ENCODE measurements around the gene DNAJC28.

DNAJC28 gene, protein sequence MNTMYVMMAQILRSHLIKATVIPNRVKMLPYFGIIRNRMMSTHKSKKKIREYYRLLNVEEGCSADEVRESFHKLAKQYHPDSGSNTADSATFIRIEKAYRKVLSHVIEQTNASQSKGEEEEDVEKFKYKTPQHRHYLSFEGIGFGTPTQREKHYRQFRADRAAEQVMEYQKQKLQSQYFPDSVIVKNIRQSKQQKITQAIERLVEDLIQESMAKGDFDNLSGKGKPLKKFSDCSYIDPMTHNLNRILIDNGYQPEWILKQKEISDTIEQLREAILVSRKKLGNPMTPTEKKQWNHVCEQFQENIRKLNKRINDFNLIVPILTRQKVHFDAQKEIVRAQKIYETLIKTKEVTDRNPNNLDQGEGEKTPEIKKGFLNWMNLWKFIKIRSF

DNA sequence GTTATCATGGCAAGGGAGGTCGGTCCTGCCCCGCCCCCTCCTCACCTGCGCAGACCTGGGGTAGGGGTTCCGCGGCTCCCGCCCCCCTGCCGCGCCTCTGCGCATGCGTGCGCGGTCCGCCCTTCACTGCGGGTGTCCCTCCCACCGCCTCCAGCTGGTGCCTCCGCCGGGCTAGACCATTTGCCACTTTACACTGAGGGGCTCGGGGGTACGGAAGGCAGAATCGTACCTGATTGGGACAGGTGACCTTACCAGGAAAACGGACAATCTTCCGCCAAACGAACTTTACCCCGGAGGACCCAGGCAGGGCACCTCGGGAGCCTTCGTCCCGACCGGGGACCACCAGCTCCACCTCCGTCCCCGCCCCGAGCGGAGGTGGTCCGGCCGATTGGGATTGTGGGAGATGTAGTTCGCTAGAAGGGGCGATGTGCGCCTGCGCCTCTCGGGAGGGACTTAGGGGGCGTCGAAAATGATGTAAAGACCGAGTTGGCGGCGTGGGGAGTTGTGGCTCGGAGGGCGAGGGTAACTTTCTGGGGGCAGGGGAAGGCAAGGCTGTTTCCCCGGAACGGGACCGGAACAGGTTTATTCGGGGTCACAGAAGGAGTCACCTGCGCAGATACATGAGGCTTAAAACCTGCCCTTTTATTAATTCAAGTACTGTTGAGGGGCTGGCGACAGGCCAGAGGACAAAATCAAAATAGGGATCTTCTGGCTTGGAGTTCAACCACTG lies at the start of gene DNAJC28:
Gene DNAJC28, minus strand, starts transcription at position 344 of the 730 bp plus-strand sequence. CDS start 2,323 bp downstream, outside the sequence.
- Histone ChIP-seq H3K36me3 (ENCODE audit: control insufficient read depth, insufficient read depth, low read length) (peaks cover 2% of the 10 kb centered on the region), H3K4me1 (ENCODE audit: control insufficient read depth, insufficient read depth, low read length) (peaks cover 6% of the 10 kb centered on the region), H3K4me3 (ENCODE audit: low read depth, low read length) (peak within 1 kb of the TSS; percentile 97), H3K27me3 (ENCODE audit: control insufficient read depth, insufficient read depth, low read length) (no peaks in the 10 kb centered on the region), H3K9me3 (ENCODE audit: control insufficient read depth, insufficient read depth, low read length) (no peaks in the 10 kb centered on the region), H3K9ac (ENCODE audit: low read depth, low read length) (peak within 1 kb of the TSS; percentile 84)

DNA sequence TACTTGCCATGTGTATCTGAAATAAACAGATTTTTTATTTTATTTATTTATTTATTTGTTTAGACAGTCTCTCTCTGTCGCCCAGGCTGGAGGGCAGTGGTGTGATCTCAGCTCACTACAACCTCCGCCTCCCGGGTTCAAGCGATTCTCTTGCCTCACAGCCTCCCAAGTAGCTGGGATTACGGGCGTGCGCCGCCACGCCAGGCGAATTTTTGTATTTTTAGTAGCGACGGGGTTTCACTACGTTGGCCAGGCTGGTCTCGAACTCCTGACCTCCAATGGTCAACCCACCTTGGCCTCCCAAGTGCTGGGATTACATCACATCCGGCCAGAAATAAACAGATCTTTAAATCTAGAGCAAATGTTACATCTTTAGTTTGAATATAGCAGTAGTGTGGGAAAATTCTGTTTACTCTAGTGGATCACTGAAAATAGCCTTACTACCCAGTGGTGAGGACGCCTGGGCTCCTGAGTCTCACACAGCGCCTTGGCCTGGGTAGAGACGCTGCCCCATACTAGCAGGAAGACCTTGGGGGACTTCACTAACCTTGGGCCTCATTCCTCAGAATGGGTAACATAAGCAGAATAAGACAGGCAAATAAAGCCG lies 49.7 kb upstream of the DNAJC28 start:
- H3K9me3 ChIP-seq (ENCODE audit: control insufficient read depth, insufficient read depth, low read length): no peaks in the 10 kb centered on the region
- no peaks in the 10 kb centered on the region for H3K27me3 ChIP-seq (ENCODE audit: control insufficient read depth, insufficient read depth, low read length)
- peak overlapping the region; percentile 98 for H3K4me3 ChIP-seq (ENCODE audit: low read depth, low read length)
- H3K4me1 ChIP-seq (ENCODE audit: control insufficient read depth, insufficient read depth, low read length): peaks cover 8% of the 10 kb centered on the region
- peaks cover 25% of the 10 kb centered on the region for H3K36me3 ChIP-seq (ENCODE audit: control insufficient read depth, insufficient read depth, low read length)
- H3K9ac ChIP-seq (ENCODE audit: low read depth, low read length): peak overlapping the region; percentile 70

DNA sequence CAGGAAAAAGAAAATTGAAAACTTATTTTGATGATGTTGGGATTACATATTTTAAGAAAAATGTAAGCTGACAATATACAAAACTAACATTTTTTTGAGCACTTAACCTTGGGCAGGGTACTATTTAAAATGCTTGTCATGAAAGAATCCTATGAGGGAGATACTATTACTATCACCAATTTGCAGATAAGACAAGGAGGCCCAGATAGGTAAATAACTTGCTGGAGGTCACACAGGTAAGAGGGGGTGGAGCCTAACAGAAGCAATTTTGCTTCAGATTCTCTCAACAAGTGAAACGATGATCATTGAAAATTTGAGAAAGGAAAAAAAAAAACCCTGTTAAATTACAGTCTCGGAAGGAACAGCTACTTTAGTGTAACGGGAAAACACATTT lies 49.2 kb upstream of the DNAJC28 start:
- Histone ChIP-seq H3K9me3 (ENCODE audit: control insufficient read depth, insufficient read depth, low read length) (no peaks in the 10 kb centered on the region), H3K4me3 (ENCODE audit: low read depth, low read length) (peak overlapping the region; percentile 98), H3K27me3 (ENCODE audit: control insufficient read depth, insufficient read depth, low read length) (no peaks in the 10 kb centered on the region), H3K9ac (ENCODE audit: low read depth, low read length) (no peak overlapping the region), H3K4me1 (ENCODE audit: control insufficient read depth, insufficient read depth, low read length) (peaks cover 8% of the 10 kb centered on the region), H3K36me3 (ENCODE audit: control insufficient read depth, insufficient read depth, low read length) (peaks cover 27% of the 10 kb centered on the region)

DNA sequence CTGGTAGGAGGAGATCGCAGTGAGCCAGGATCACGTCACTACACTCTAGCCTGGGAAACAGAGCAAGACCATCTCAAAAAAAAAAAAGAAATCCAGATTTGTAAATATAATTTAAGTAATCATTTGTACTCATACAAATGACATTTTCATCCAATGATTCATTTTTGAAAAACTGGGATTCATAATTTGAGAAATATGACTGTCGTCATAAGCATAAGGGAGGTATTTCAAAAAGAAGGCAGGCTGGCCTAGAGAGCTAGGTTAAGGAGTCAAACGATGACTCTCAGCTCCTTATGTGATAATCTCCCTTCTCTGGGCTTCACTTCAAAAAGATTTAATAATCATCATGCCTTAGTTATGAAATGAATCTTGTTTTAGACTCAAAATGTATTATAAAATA lies 48.1 kb upstream of the DNAJC28 start:
- Histone ChIP-seq H3K4me1 (ENCODE audit: control insufficient read depth, insufficient read depth, low read length) (peaks cover 5% of the 10 kb centered on the region), H3K36me3 (ENCODE audit: control insufficient read depth, insufficient read depth, low read length) (peaks cover 34% of the 10 kb centered on the region), H3K9me3 (ENCODE audit: control insufficient read depth, insufficient read depth, low read length) (no peaks in the 10 kb centered on the region), H3K4me3 (ENCODE audit: low read depth, low read length) (no peak overlapping the region), H3K27me3 (ENCODE audit: control insufficient read depth, insufficient read depth, low read length) (no peaks in the 10 kb centered on the region), H3K9ac (ENCODE audit: low read depth, low read length) (no peak overlapping the region)

DNA sequence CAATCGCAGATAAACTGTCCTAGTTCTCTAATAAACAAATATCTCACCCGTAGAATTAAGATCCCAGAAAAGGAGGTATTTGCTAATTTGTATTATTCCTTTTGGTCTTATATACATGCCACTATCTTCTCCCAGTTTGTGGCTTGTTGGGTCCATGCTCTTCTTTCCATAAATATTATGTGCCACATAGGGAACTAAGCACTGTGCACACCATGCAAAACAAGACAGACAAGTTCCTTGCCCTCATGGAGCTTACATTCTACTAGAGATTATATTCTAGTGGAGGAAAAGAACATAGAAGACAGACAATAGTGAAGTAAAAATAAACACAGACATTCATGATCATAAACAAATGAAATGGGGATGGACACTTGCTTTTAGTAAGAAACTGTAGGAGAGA lies 45.7 kb upstream of the DNAJC28 start:
- Histone ChIP-seq H3K4me3 (ENCODE audit: low read depth, low read length) (no peak overlapping the region), H3K9me3 (ENCODE audit: control insufficient read depth, insufficient read depth, low read length) (no peaks in the 10 kb centered on the region), H3K27me3 (ENCODE audit: control insufficient read depth, insufficient read depth, low read length) (no peaks in the 10 kb centered on the region), H3K4me1 (ENCODE audit: control insufficient read depth, insufficient read depth, low read length) (peaks cover 5% of the 10 kb centered on the region), H3K9ac (ENCODE audit: low read depth, low read length) (no peak overlapping the region), H3K36me3 (ENCODE audit: control insufficient read depth, insufficient read depth, low read length) (peaks cover 47% of the 10 kb centered on the region)

DNA sequence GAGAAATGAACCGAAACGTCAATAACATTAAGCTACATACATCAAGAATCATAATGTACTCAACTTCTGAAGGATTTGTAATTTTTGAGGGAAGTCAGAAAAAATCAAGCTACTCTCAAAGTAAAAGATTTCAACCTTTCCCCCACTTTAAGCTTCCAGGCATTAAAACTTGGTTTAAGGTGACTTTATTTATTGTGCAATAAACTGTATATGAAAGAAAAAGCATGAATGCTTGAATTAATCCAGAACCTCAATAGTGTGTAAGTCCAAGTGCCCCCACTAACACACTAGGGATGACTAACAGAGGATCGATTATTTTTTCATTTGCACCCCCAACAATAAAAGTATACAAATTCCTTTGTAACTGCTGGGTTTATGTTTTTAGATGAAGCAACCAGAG lies 39.5 kb upstream of the DNAJC28 start:
- H3K9ac ChIP-seq (ENCODE audit: low read depth, low read length): no peak overlapping the region
- no peaks in the 10 kb centered on the region for H3K27me3 ChIP-seq (ENCODE audit: control insufficient read depth, insufficient read depth, low read length)
- H3K36me3 ChIP-seq (ENCODE audit: control insufficient read depth, insufficient read depth, low read length): peaks cover 48% of the 10 kb centered on the region
- no peaks in the 10 kb centered on the region for H3K9me3 ChIP-seq (ENCODE audit: control insufficient read depth, insufficient read depth, low read length)
- H3K4me3 ChIP-seq (ENCODE audit: low read depth, low read length): no peak overlapping the region
- H3K4me1 ChIP-seq (ENCODE audit: control insufficient read depth, insufficient read depth, low read length): no peaks in the 10 kb centered on the region

DNA sequence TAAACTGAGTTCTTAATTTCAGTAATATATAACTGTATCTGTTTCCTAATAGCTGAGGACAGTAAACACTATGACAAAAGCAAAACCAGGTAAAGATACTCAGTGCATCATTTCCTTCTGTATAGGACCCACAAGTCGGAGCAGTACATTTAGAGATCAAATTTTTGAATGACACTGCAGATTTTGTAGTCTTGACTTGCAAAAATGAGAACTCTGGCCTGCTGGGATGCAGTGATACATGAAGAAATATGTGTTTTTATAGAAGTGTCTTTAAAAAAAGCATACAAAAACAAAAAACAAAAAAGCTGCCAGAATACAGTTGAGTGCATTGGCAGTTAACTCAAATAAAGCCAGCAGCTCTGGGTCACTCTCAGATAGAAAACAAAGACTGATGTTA lies 31.4 kb upstream of the DNAJC28 start:
- Histone ChIP-seq H3K27me3 (ENCODE audit: control insufficient read depth, insufficient read depth, low read length) (no peaks in the 10 kb centered on the region), H3K4me1 (ENCODE audit: control insufficient read depth, insufficient read depth, low read length) (no peaks in the 10 kb centered on the region), H3K4me3 (ENCODE audit: low read depth, low read length) (no peak overlapping the region), H3K9ac (ENCODE audit: low read depth, low read length) (no peak overlapping the region), H3K36me3 (ENCODE audit: control insufficient read depth, insufficient read depth, low read length) (peaks cover 41% of the 10 kb centered on the region), H3K9me3 (ENCODE audit: control insufficient read depth, insufficient read depth, low read length) (no peaks in the 10 kb centered on the region)

DNA sequence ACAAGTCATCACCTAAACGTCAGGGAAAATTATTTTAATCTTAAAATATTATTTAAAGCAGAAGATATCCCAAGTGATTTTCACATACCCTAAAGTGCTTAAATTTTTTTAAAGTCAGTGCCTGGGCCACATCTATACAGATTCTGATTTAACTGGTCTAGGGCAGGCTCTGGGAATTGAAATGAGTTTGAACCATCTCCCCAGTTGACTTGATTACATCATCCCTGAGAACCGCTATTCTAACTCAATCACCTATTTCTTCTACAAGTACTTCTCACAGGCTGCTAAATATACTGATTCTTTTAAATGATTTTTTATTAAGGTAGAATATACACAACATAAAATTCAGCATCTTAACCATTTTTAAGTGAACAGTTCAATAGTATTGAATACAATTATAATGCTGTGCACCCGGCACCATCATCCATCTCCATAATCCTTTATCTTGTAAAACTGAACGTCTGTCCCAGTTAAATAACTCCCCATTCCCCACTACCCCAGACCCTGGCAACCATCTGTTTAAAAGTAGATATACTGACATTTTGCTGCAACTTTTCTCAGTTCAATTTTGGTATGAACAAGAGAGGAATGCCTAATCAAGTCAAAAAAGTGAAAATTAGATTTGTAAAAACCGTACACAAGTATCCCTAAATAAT lies 30.9 kb upstream of the DNAJC28 start:
- H3K4me3 ChIP-seq (ENCODE audit: low read depth, low read length): no peak overlapping the region
- H3K36me3 ChIP-seq (ENCODE audit: control insufficient read depth, insufficient read depth, low read length): peaks cover 40% of the 10 kb centered on the region
- H3K27me3 ChIP-seq (ENCODE audit: control insufficient read depth, insufficient read depth, low read length): no peaks in the 10 kb centered on the region

DNA sequence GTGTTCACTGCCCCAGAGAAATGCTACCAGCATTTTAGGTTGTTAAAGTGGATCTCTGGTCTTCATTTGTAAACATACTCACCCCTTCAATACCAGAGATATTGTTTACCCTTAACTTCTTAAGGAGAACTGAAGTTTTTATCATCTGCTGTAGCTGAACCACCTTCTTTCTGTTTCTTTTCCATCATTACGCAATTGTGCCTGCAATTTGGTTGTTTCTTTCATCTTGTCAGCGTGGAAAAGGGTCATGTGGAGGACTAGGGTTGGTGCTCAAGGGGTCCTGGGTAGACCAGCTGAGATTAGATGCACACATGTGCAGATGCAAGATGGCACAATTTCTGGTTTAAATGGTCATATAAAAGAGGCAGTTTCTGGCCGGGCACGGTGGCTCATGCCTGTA lies 27.4 kb upstream of the DNAJC28 start:
- Histone ChIP-seq H3K9me3 (ENCODE audit: control insufficient read depth, insufficient read depth, low read length) (no peaks in the 10 kb centered on the region), H3K36me3 (ENCODE audit: control insufficient read depth, insufficient read depth, low read length) (peaks cover 41% of the 10 kb centered on the region), H3K4me1 (ENCODE audit: control insufficient read depth, insufficient read depth, low read length) (no peaks in the 10 kb centered on the region), H3K27me3 (ENCODE audit: control insufficient read depth, insufficient read depth, low read length) (no peaks in the 10 kb centered on the region), H3K9ac (ENCODE audit: low read depth, low read length) (no peak overlapping the region), H3K4me3 (ENCODE audit: low read depth, low read length) (no peak overlapping the region)

More for the DNA sequence above, 30.9 kb upstream of the DNAJC28 start:
- no peaks in the 10 kb centered on the region for H3K9me3 ChIP-seq (ENCODE audit: control insufficient read depth, insufficient read depth, low read length)
- H3K4me1 ChIP-seq (ENCODE audit: control insufficient read depth, insufficient read depth, low read length): no peaks in the 10 kb centered on the region
- no peak overlapping the region for H3K9ac ChIP-seq (ENCODE audit: low read depth, low read length)

DNA sequence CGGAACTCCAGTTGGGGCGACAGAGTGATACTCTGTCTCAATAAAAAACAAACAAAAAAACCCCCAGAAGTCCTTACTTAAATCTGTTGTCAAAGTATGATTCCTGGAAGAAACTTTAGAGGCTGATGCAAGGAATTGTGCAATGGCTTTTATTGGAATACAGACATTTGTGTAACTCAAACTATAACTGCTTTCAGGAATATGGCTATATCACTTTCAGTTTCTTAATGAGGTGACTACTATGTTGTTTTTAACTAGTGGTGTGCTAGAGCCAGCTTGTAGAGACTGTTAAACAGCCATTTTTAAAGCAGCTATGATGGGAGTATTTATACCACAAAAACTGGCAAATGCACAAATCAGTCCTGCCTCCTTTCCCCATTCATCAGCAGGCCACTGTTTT lies 22.7 kb upstream of the DNAJC28 start:
- H3K36me3 ChIP-seq (ENCODE audit: control insufficient read depth, insufficient read depth, low read length): peaks cover 59% of the 10 kb centered on the region

DNA sequence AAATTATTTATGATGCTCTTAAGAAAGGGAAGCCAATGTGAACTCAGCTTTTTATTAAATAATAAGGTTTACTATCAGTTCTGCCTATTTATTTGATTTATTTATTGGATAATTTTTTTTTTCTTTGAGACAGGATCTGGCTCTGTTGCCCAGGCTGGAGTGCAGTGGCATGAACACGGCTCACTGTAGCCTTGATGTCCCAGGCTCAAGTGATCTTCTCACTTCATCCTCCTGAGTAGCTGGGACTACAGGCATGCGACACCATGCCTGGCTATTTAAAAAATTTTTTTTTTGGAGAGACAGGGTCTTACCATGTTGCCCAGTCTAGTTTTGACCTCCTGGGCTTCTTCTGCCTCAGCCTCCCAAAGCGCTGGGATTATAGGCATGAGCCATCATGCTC lies 21.0 kb upstream of the DNAJC28 start:
- peaks cover 53% of the 10 kb centered on the region for H3K36me3 ChIP-seq (ENCODE audit: control insufficient read depth, insufficient read depth, low read length)
- no peaks in the 10 kb centered on the region for H3K9me3 ChIP-seq (ENCODE audit: control insufficient read depth, insufficient read depth, low read length)
- H3K27me3 ChIP-seq (ENCODE audit: control insufficient read depth, insufficient read depth, low read length): no peaks in the 10 kb centered on the region
- H3K9ac ChIP-seq (ENCODE audit: low read depth, low read length): no peak overlapping the region
- H3K4me1 ChIP-seq (ENCODE audit: control insufficient read depth, insufficient read depth, low read length): no peaks in the 10 kb centered on the region
- H3K4me3 ChIP-seq (ENCODE audit: low read depth, low read length): no peak overlapping the region

More for the DNA sequence above, 22.7 kb upstream of the DNAJC28 start:
- H3K4me3 ChIP-seq (ENCODE audit: low read depth, low read length): no peak overlapping the region
- H3K9ac ChIP-seq (ENCODE audit: low read depth, low read length): no peak overlapping the region
- no peaks in the 10 kb centered on the region for H3K9me3 ChIP-seq (ENCODE audit: control insufficient read depth, insufficient read depth, low read length)
- no peaks in the 10 kb centered on the region for H3K4me1 ChIP-seq (ENCODE audit: control insufficient read depth, insufficient read depth, low read length)
- no peaks in the 10 kb centered on the region for H3K27me3 ChIP-seq (ENCODE audit: control insufficient read depth, insufficient read depth, low read length)

All from iPS-15b (cell line).